Endodermal cell (in vitro differentiated cells): ENCODE measurements around the gene HOXC6. TPM values are rescaled to one million over a fixed set of nuclear protein-coding genes. Genes with fewer than 3 reads are reported as not detected.
A peak's percentile ranks its signal among the peaks of the same experiment; 100 is the strongest.

Experiments
- DNase-seq: peaks from one replicate; pipeline ENCODE4 v3.0.0-alpha.2; 2017
- H3K27ac ChIP-seq: 2 replicates; pipeline ENCODE4 v1.5.1; 2013; ENCODE audit warnings: mild to moderate bottlenecking, low read depth, low read length, moderate library complexity
- H3K27me3 ChIP-seq: 2 replicates; pipeline ENCODE4 v1.6.1; 2013; ENCODE audit warnings: mild to moderate bottlenecking, low read length, moderate library complexity; ENCODE audit not compliant: insufficient read depth, control insufficient read depth, poor library complexity, severe bottlenecking
- H3K36me3 ChIP-seq: 2 replicates; pipeline ENCODE4 v1.7.0; 2013; ENCODE audit warnings: mild to moderate bottlenecking, low read length, moderate library complexity; ENCODE audit not compliant: control insufficient read depth, insufficient read depth
- H3K4me1 ChIP-seq: one replicate; pipeline ENCODE4 v1.7.0; 2013; ENCODE audit warnings: low read length; ENCODE audit not compliant: control insufficient read depth, insufficient read depth
- H3K4me3 ChIP-seq: 2 replicates; pipeline ENCODE4 v1.5.1; 2013; ENCODE audit warnings: mild to moderate bottlenecking, low read length, moderate library complexity
- H3K9ac ChIP-seq: 2 replicates; pipeline ENCODE4 v1.6.1; 2013; ENCODE audit warnings: mild to moderate bottlenecking, low read length, moderate library complexity; ENCODE audit not compliant: poor library complexity, severe bottlenecking; ENCODE audit errors: extremely low read depth
- H3K9me3 ChIP-seq: 2 replicates; pipeline ENCODE4 v1.6.1; 2013; ENCODE audit warnings: mild to moderate bottlenecking, low read length, moderate library complexity; ENCODE audit not compliant: control insufficient read depth
- H3K27ac Mint-ChIP-seq: 2 replicates; pipeline ENCODE4 v1.8.0; 2020; ENCODE audit warnings: mixed read lengths
- H3K27me3 Mint-ChIP-seq: 2 replicates; pipeline ENCODE4 v1.8.0; 2021; ENCODE audit warnings: mild to moderate bottlenecking, mixed read lengths; ENCODE audit not compliant: insufficient read depth
- H3K36me3 Mint-ChIP-seq: 2 replicates; pipeline ENCODE4 v1.8.0; 2020; ENCODE audit warnings: low read depth, mixed read lengths
- H3K4me1 Mint-ChIP-seq: 2 replicates; pipeline ENCODE4 v1.8.0; 2020; ENCODE audit warnings: mixed read lengths
- H3K4me3 Mint-ChIP-seq: 2 replicates; pipeline ENCODE4 v1.8.0; 2020; ENCODE audit warnings: mild to moderate bottlenecking, moderate library complexity, mixed read lengths
- H3K9me3 Mint-ChIP-seq: 2 replicates; pipeline ENCODE4 v1.8.0; 2020; ENCODE audit warnings: mild to moderate bottlenecking, mixed read lengths
- CTCF ChIP-seq: fragments of 200-600 bp; sonication (generic); conservative IDR thresholded peaks from 2 replicates; pipeline ENCODE4 v1.5.0; 2021; ENCODE audit warnings: antibody characterized with exemption, mild to moderate bottlenecking
- WGBS, 2 experiments: methylation state at CpG; one replicate each; pipeline versions ENCODE4 v1.1.5 to v1.1.7; 2013; ENCODE audit warnings: missing lambda C conversion rate in 2 of 2, mixed read lengths in 1 of 2; ENCODE audit not compliant: insufficient coverage in 1 of 2, insufficient read length in 1 of 2; 5-methylcytosine and 5-hydroxymethylcytosine counted together
- total RNA-seq, 2 donors: library from RNA; stranded (reverse); fragmentation: NEBNext Ultra II Directional in 1 of 2; extraction: Animal tissue kit (Norgen Biotek cat#: 25700) in 1 of 2; gene quantifications; 2 replicates in 1 of 2; 3 replicates in 1 of 2; pipeline ENCODE4 v1.2.1, GENCODE V29; 2021

Gene HOXC6
- total RNA-seq, 2 donors from 2014 or later = not detected

GRCh38 chr12:54004063-54004840 is 24.0 kb upstream of the HOXC6 start:
- H3K27me3 Mint-ChIP-seq = peaks cover 99% of the 10 kb centered on the region
- Histone ChIP-seq H3K9me3 (no peaks in the 10 kb centered on the region), H3K4me3 (no peak overlapping the region), H3K4me1 (no peaks in the 10 kb centered on the region), H3K9ac (no peak overlapping the region), H3K27ac (no peak overlapping the region), H3K36me3 (no peaks in the 10 kb centered on the region), H3K27me3 (peaks cover 99% of the 10 kb centered on the region)
- DNase-seq = no peak
- TF ChIP-seq CTCF = no peak
- H3K4me3 Mint-ChIP-seq = no peak overlapping the region
- no peaks in the 10 kb centered on the region for H3K36me3 Mint-ChIP-seq
- H3K27ac Mint-ChIP-seq = no peak overlapping the region
- H3K4me1 Mint-ChIP-seq = peaks cover 3% of the 10 kb centered on the region
- no peaks in the 10 kb centered on the region for H3K9me3 Mint-ChIP-seq
- WGBS, 2 experiments = 41 to 48% methylated on average over 15 to 20 of the region's 20 CpGs

GRCh38 chr12:54004841-54005530 is 23.3 kb upstream of the HOXC6 start:
- no peak overlapping the region for H3K4me3 Mint-ChIP-seq
- no peaks in the 10 kb centered on the region for H3K9me3 ChIP-seq
- no peaks in the 10 kb centered on the region for H3K36me3 ChIP-seq
- DNase-seq = peak; percentile 81
- no peak for TF ChIP-seq CTCF
- H3K27me3 Mint-ChIP-seq = peaks cover 99% of the 10 kb centered on the region
- no peak overlapping the region for H3K4me3 ChIP-seq
- no peaks in the 10 kb centered on the region for H3K36me3 Mint-ChIP-seq
- no peaks in the 10 kb centered on the region for H3K9me3 Mint-ChIP-seq
- peaks cover 3% of the 10 kb centered on the region for H3K4me1 Mint-ChIP-seq
- H3K27ac ChIP-seq = no peak overlapping the region
- H3K27ac Mint-ChIP-seq = no peak overlapping the region
- peaks cover 99% of the 10 kb centered on the region for H3K27me3 ChIP-seq
- no peak overlapping the region for H3K9ac ChIP-seq
- 16 to 53% methylated on average over 5 to 30 of the region's 31 CpGs for WGBS, 2 experiments
- H3K4me1 ChIP-seq = no peaks in the 10 kb centered on the region

- no peak overlapping the region for H3K9ac ChIP-seq
- H3K36me3 ChIP-seq = no peaks in the 10 kb centered on the region
- no peak overlapping the region for H3K4me3 Mint-ChIP-seq
- WGBS, 2 experiments = 7 to 11% methylated on average over 19 to 26 of the region's 26 CpGs
- peaks cover 99% of the 10 kb centered on the region for H3K27me3 Mint-ChIP-seq
- H3K9me3 Mint-ChIP-seq = no peaks in the 10 kb centered on the region
- peaks cover 3% of the 10 kb centered on the region for H3K4me1 Mint-ChIP-seq
- TF ChIP-seq CTCF = no peak
- no peak overlapping the region for H3K4me3 ChIP-seq
- no peak overlapping the region for H3K27ac ChIP-seq
- H3K9me3 ChIP-seq = no peaks in the 10 kb centered on the region
- no peak overlapping the region for H3K27ac Mint-ChIP-seq
- DNase-seq = peak; percentile 73
- no peaks in the 10 kb centered on the region for H3K4me1 ChIP-seq
- peaks cover 99% of the 10 kb centered on the region for H3K27me3 ChIP-seq
- H3K36me3 Mint-ChIP-seq = no peaks in the 10 kb centered on the region
These were observed 22.7 kb upstream of the HOXC6 start for GRCh38 chr12:54005531-54005852.
